ENCODE measurements around the gene PACS2. TPM values are rescaled to one million over a fixed set of nuclear protein-coding genes. Genes with fewer than 3 reads are reported as not detected.

PACS2 gene
- total RNA-seq, 2 donors from 2014 or later, result 48.5 to 124 TPM

- Histone ChIP-seq H3K4me3 (no peak overlapping the region), H3K36me3 (no peaks in the 10 kb centered on the region), H3K4me1 (replicated peaks) (no peaks in the 10 kb centered on the region), H3K9me3 (no peaks in the 10 kb centered on the region), H3K27me3 (replicated peaks; ENCODE audit: insufficient read depth) (no peaks in the 10 kb centered on the region), H3K27ac (no peak overlapping the region)
- no peak for TF ChIP-seq CTCF (IDR thresholded peaks at IDR 0.05)
- no peak for TF ChIP-seq POLR2AphosphoS5 (IDR thresholded peaks at IDR 0.05)
- 85% methylated on average over 32 of the region's 34 CpGs for WGBS
- intact Hi-C loops (cut with DNase I), result no loop called here
- DNase-seq (ENCODE audit: low spot score), result no peak
Observed at GRCh38 chr14:105376521-105377440, 62.2 kb downstream of the PACS2 start.

GRCh38 chr14:105377555-105378182 is 63.1 kb downstream of the PACS2 start:
- no peaks in the 10 kb centered on the region for H3K9me3 ChIP-seq
- no peak for TF ChIP-seq POLR2A (IDR thresholded peaks at IDR 0.05)
- TF ChIP-seq CTCF (IDR thresholded peaks at IDR 0.05), result no peak
- TF ChIP-seq POLR2AphosphoS5 (IDR thresholded peaks at IDR 0.05), result no peak
- 93% methylated on average over 23 of the region's 23 CpGs for WGBS
- H3K27ac ChIP-seq, result no peak overlapping the region
- no peaks in the 10 kb centered on the region for H3K36me3 ChIP-seq
- no peak for DNase-seq (ENCODE audit: low spot score)
- intact Hi-C loops (cut with DNase I), result no loop called here
- H3K4me3 ChIP-seq, result no peak overlapping the region
- no peaks in the 10 kb centered on the region for H3K4me1 ChIP-seq (replicated peaks)
- H3K27me3 ChIP-seq (replicated peaks; ENCODE audit: insufficient read depth), result no peaks in the 10 kb centered on the region

GRCh38 chr14:105378199-105378598 is 63.7 kb downstream of the PACS2 start:
- no peaks in the 10 kb centered on the region for H3K36me3 ChIP-seq
- H3K27me3 ChIP-seq (replicated peaks; ENCODE audit: insufficient read depth), result no peaks in the 10 kb centered on the region
- H3K9me3 ChIP-seq, result no peaks in the 10 kb centered on the region
- no peak overlapping the region for H3K27ac ChIP-seq
- WGBS, result 85% methylated on average over 11 of the region's 11 CpGs
- DNase-seq (ENCODE audit: low spot score), result no peak
- TF ChIP-seq POLR2AphosphoS5 (IDR thresholded peaks at IDR 0.05) (no peak), CTCF (IDR thresholded peaks at IDR 0.05) (no peak), POLR2A (IDR thresholded peaks at IDR 0.05) (no peak)
- H3K4me1 ChIP-seq (replicated peaks), result no peaks in the 10 kb centered on the region
- H3K4me3 ChIP-seq, result no peak overlapping the region
- intact Hi-C loops (cut with DNase I), result no loop called here

GRCh38 chr14:105378873-105379685 is 64.5 kb downstream of the PACS2 start:
- Histone ChIP-seq H3K27ac (no peak overlapping the region), H3K4me1 (replicated peaks) (no peaks in the 10 kb centered on the region), H3K27me3 (replicated peaks; ENCODE audit: insufficient read depth) (no peaks in the 10 kb centered on the region), H3K4me3 (no peak overlapping the region), H3K36me3 (no peaks in the 10 kb centered on the region), H3K9me3 (no peaks in the 10 kb centered on the region)
- no peak for DNase-seq (ENCODE audit: low spot score)
- intact Hi-C loops (cut with DNase I), result no loop called here
- WGBS, result 90% methylated on average over 17 of the region's 17 CpGs
- TF ChIP-seq POLR2A (IDR thresholded peaks at IDR 0.05) (no peak), CTCF (IDR thresholded peaks at IDR 0.05) (no peak), POLR2AphosphoS5 (IDR thresholded peaks at IDR 0.05) (no peak)

Measured in prostate gland (tissue), 2 donors.